ENCODE data around the gene TMEM86B.
"Not testable (repeated sequence)": the region's sequence is repeated elsewhere in the genome, so short reads cannot be mapped to it uniquely, and the experiment has no call there.

The TMEM86B gene

GRCh38 chr19:55212447-55212846, 16.1 kb downstream of the TMEM86B start:
- no peak for DNase-seq (ENCODE audit: extremely low read depth, insufficient read length)
- peak; percentile 81 for TF ChIP-seq CTCF (IDR thresholded peaks at IDR 0.05; ENCODE audit: insufficient read depth, low read length, poor library complexity, severe bottlenecking)
- Histone ChIP-seq H3K36me3 (ENCODE audit: control insufficient read depth, insufficient read depth, low read length) (no peaks in the 10 kb centered on the region), H3K4me3 (replicated peaks; ENCODE audit: low read depth, low read length) (no peak overlapping the region), H3K27me3 (replicated peaks; ENCODE audit: control insufficient read depth, insufficient read depth, low read length) (no peaks in the 10 kb centered on the region; the same call in 1 of the 2 replicates)

GRCh38 chr19:55209693-55210472, 18.7 kb downstream of the TMEM86B start:
- no peak for DNase-seq (ENCODE audit: extremely low read depth, insufficient read length)

GRCh38 chr19:55208880-55209692, 19.5 kb downstream of the TMEM86B start, which contains the start of gene PTPRH:
Gene PTPRH (minus strand): TSS chr19:55209501. CDS start chr19:55209433, 68 bp downstream.
- Histone ChIP-seq H3K27me3 (replicated peaks; ENCODE audit: control insufficient read depth, insufficient read depth, low read length) (no peaks in the 10 kb centered on the region; the same call in 1 of the 2 replicates), H3K4me3 (replicated peaks; ENCODE audit: low read depth, low read length) (no peak within 1 kb of the TSS), H3K36me3 (ENCODE audit: control insufficient read depth, insufficient read depth, low read length) (no peaks in the 10 kb centered on the region)
- TF ChIP-seq CTCF (IDR thresholded peaks at IDR 0.05; ENCODE audit: insufficient read depth, low read length, poor library complexity, severe bottlenecking), result no peak
- DNase-seq (ENCODE audit: extremely low read depth, insufficient read length), result no peak

More at GRCh38 chr19:55209693-55210472, 18.7 kb downstream of the TMEM86B start:
- Histone ChIP-seq H3K36me3 (ENCODE audit: control insufficient read depth, insufficient read depth, low read length) (no peaks in the 10 kb centered on the region), H3K4me3 (replicated peaks; ENCODE audit: low read depth, low read length) (no peak overlapping the region), H3K27me3 (replicated peaks; ENCODE audit: control insufficient read depth, insufficient read depth, low read length) (no peaks in the 10 kb centered on the region; the same call in 1 of the 2 replicates)
- no peak for TF ChIP-seq CTCF (IDR thresholded peaks at IDR 0.05; ENCODE audit: insufficient read depth, low read length, poor library complexity, severe bottlenecking)

- Histone ChIP-seq H3K36me3 (ENCODE audit: control insufficient read depth, insufficient read depth, low read length) (no peaks in the 10 kb centered on the region), H3K27me3 (replicated peaks; ENCODE audit: control insufficient read depth, insufficient read depth, low read length) (no peaks in the 10 kb centered on the region; the same call in 1 of the 2 replicates), H3K4me3 (replicated peaks; ENCODE audit: low read depth, low read length) (no peak overlapping the region)
- no peak for DNase-seq (ENCODE audit: extremely low read depth, insufficient read length)
- TF ChIP-seq CTCF (IDR thresholded peaks at IDR 0.05; ENCODE audit: insufficient read depth, low read length, poor library complexity, severe bottlenecking), result no peak
Measured at GRCh38 chr19:55206664-55207500, 21.7 kb downstream of the TMEM86B start.

- not testable (repeated sequence) for H3K4me3 ChIP-seq (replicated peaks; ENCODE audit: low read depth, low read length); DNase-seq (ENCODE audit: extremely low read depth, insufficient read length); H3K36me3 ChIP-seq (ENCODE audit: control insufficient read depth, insufficient read depth, low read length); H3K27me3 ChIP-seq (replicated peaks; ENCODE audit: control insufficient read depth, insufficient read depth, low read length)
Measured at GRCh38 chr19:55202199-55202598, 26.4 kb downstream of the TMEM86B start.
